HEK293T (cell line): ENCODE measurements around the gene TBCE.

Experiments used
- CTCF ChIA-PET: fragments of 350-600 bp; formaldehyde crosslinking; extraction: SDS; loops from one replicate; lab custom pipeline; 2021; ENCODE audit warnings: antibody characterized with exemption, inconsistent platforms; lab: Yijun Ruan, JAX
- POLR2A ChIA-PET: fragments of 350-600 bp; formaldehyde crosslinking; extraction: SDS; loops from one replicate; lab custom pipeline; 2020; ENCODE audit warnings: antibody characterized with exemption, inconsistent platforms; lab: Yijun Ruan, JAX
- DNase-seq: peaks from one replicate; pipeline ENCODE4 v3.0.0; 2012; ENCODE audit warnings: mixed read lengths; ENCODE audit errors: extremely low spot score
- ELF4 ChIP-seq: fragments of 450-650 bp; IDR thresholded peaks from 2 replicates; pipeline ENCODE4 v1.6.1; 2017; ENCODE audit warnings: antibody characterized with exemption
- FOXA1 ChIP-seq: fragments of 450-650 bp; IDR thresholded peaks from 2 replicates; pipeline ENCODE4 v1.6.1; 2016; ENCODE audit warnings: mild to moderate bottlenecking
- FOXM1 ChIP-seq: fragments of 450-650 bp; IDR thresholded peaks from 2 replicates; pipeline ENCODE4 v1.6.1; 2017; ENCODE audit warnings: mild to moderate bottlenecking, borderline replicate concordance
- L3MBTL2 ChIP-seq: fragments of 450-650 bp; conservative IDR thresholded peaks from 2 replicates; pipeline ENCODE4 v1.6.1; 2016; ENCODE audit warnings: mild to moderate bottlenecking
- LEF1 ChIP-seq: fragments of 450-650 bp; IDR thresholded peaks from 2 replicates; pipeline ENCODE4 v1.6.1; 2017; ENCODE audit warnings: mild to moderate bottlenecking, borderline replicate concordance
- NFRKB ChIP-seq: fragments of 450-650 bp; IDR thresholded peaks from 2 replicates; pipeline ENCODE4 v1.6.1; 2016; ENCODE audit warnings: mild to moderate bottlenecking, moderate library complexity
- PKNOX1 ChIP-seq: fragments of 450-650 bp; IDR thresholded peaks from 2 replicates; pipeline ENCODE4 v1.6.1; 2016
- SP1 ChIP-seq: fragments of 450-650 bp; IDR thresholded peaks from 2 replicates; pipeline ENCODE4 v1.6.1; 2017
- SUZ12 ChIP-seq: fragments of 450-650 bp; IDR thresholded peaks from 2 replicates; pipeline ENCODE4 v1.6.1; 2016; ENCODE audit warnings: mild to moderate bottlenecking
- TARDBP ChIP-seq: fragments of 450-650 bp; IDR thresholded peaks from 2 replicates; pipeline ENCODE4 v1.6.1; 2016

The TBCE gene

DNA sequence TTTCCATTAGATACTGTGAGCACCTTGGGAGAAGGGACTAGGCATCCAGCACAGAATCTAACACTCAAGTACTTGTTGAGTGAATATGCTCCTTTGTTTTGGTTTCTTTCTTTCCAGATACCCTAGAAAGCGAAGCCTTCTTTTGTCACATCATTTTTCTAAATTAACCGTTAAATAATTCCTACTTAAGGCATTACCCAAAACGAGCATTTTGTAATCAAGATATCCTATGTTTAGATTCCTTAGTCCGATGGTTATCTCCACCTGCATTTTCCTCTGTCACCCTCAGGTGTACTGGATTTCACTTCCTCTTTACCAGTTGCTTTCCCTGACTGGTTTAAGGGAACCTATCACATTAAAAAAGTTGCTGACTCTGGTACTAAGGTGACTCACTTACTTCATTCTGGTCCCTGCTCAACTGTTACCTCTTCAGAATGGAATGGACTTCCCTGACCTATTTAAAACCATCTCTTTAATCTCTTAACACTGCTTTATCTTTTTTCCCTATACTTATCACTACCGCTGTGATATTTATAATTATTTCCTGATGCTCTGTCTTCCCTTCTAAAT lies 133.8 kb downstream of the TBCE start:
- CTCF ChIA-PET = interaction anchor here (0.7 kb wide), 1 partner anchor 374 kb away, joined by 7 read pairs; no protein-coding TSS in a partner anchor
- DNase-seq = no peak
- no peak for TF ChIP-seq SP1
- TF ChIP-seq NFRKB = no peak
- TF ChIP-seq PKNOX1 = no peak
- TF ChIP-seq L3MBTL2 = no peak
- no peak for TF ChIP-seq LEF1
- no peak for TF ChIP-seq TARDBP
- no peak for TF ChIP-seq SUZ12
- no peak for TF ChIP-seq FOXA1
- no peak for TF ChIP-seq FOXM1
- TF ChIP-seq ELF4 = no peak
- POLR2A ChIA-PET = no interaction called here
